ENCODE measurements around the gene ERICH6.
"Not testable (repeated sequence)": the region's sequence is repeated elsewhere in the genome, so short reads cannot be mapped to it uniquely, and the experiment has no call there.

ERICH6 gene

DNA sequence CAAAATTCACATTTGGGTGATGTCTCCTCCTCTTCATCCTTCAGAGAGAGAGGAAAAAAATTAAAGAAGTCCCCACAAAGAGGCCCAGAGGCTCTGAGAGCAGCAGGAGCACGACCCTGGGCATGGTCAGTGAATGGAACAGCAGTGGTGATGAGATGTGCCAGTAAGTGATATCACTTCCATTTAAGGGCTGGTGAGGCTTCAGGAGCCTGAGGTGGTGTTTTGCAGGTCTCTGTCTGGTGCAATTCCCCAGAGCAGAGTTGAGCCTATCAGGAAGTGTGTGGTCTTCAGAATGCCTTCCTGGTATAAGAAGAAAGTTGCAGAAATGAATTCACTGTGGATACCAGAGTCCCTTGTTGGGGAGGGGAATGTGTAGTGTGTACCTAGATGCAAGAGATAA is 21.4 kb downstream of the ERICH6 start:
- no peak for DNase-seq (ENCODE audit: low read depth in 2 of 2)

- no peak for DNase-seq (ENCODE audit: low read depth in 2 of 2)
Observed at GRCh38 chr3:150681057-150681456, 22.7 kb downstream of the ERICH6 start.

GRCh38 chr3:150680562-150680961 is 23.2 kb downstream of the ERICH6 start:
- DNase-seq (ENCODE audit: low read depth in 2 of 2), result no peak

- no peak for DNase-seq (ENCODE audit: low read depth in 2 of 2)
Observed at GRCh38 chr3:150675587-150675986, 28.1 kb downstream of the ERICH6 start.

GRCh38 chr3:150673966-150674365 is 29.8 kb downstream of the ERICH6 start:
- no peak for DNase-seq (ENCODE audit: low read depth in 2 of 2)

GRCh38 chr3:150666167-150666566 is 37.6 kb downstream of the ERICH6 start:
- no peak for DNase-seq (ENCODE audit: low read depth in 2 of 2)

GRCh38 chr3:150663461-150663860 is 40.3 kb downstream of the ERICH6 start:
- DNase-seq (ENCODE audit: low read depth in 2 of 2), result no peak

GRCh38 chr3:150662410-150663200 is 41.1 kb downstream of the ERICH6 start:
- DNase-seq (ENCODE audit: low read depth in 2 of 2), result no peak

GRCh38 chr3:150656316-150656715 is 47.4 kb downstream of the ERICH6 start:
- no peak for DNase-seq (ENCODE audit: low read depth in 2 of 2)

DNA sequence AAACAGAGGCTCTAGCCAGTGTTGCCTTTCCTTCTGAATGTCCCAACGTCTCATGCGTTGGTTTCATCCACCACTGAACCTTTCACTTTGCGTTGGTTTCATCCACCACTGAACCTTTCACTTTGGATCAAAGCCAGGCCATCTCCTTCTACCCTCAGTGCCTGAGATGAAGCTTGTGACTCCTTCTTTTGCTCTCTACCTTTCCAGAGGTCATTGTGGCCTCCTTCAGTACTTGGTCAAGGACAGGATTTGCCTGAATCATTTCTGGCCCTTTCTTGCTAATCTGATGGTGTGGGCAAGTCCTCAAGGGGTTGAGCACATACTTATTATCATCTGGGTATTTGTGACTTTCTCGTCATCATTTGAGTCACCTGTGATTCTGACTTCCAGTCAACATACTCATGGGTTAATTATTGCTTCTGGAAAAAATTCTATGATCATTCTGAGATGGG is 50.6 kb downstream of the ERICH6 start:
- DNase-seq (ENCODE audit: low read depth in 2 of 2), result no peak

- DNase-seq (ENCODE audit: low read depth in 2 of 2), result no peak
Observed at GRCh38 chr3:150640256-150640655, 63.5 kb downstream of the ERICH6 start.

DNA sequence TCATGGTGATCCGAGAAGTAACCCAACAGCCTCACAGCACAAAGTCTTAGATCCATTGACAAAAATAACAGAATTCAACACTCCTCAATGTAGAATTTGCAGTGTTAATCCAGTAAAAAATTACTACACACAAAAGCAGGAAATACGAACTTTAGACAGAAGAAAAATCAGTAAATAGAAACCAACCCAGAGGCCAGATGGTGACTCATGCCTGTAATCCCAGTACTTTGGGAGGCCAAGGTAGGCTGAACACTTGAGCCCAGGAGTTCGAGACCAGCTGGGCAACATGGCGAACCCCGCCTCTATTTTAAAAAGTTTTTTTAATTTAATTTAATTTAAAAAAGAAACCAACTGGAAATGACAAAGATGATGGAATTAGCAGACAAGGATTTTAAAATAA is 64.5 kb downstream of the ERICH6 start:
- DNase-seq (ENCODE audit: low read depth in 2 of 2), result no peak

GRCh38 chr3:150636258-150636657 is 67.5 kb downstream of the ERICH6 start:
- no peak for DNase-seq (ENCODE audit: low read depth in 2 of 2)

DNA sequence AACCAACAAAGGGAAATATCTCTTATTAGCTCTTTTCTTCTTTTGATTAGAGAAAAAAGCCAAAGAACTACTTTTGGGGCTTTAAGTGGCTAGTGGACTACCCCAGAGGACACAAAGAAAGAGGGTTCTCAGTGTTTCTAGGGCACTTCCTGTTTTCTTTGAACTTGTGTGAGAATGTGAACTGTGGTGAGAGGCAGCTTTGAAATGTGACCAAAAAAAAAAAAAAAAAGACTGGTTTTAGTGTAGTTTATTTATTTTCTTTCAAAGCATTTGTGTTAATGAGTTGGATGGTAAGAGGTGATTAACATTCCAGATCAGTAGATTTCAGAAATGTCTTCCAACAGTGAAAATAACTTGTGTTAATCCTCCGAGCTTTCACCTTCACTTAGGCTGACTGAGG is 68.2 kb downstream of the ERICH6 start:
- no peak for DNase-seq (ENCODE audit: low read depth in 2 of 2)

DNA sequence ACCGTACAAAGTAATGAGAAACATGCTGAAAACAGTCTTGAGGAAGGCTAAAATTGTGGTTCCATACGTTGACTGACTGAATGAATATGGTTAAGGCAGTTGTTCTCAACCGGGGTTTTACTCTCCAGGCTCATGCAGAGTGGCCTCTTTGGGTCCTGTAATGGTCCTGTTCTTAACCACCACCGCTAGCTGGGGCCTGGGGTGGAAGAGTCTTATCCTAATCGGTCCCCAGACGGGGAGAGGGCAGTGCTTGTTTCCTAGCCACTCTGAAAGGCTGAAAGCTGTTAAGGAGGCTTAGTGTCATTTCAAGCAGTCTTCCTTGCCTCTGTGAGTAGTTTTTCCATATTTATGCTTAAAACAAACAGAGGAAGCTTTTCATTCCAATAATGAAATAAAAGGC is 68.6 kb downstream of the ERICH6 start:
- no peak for DNase-seq (ENCODE audit: low read depth in 2 of 2)

DNA sequence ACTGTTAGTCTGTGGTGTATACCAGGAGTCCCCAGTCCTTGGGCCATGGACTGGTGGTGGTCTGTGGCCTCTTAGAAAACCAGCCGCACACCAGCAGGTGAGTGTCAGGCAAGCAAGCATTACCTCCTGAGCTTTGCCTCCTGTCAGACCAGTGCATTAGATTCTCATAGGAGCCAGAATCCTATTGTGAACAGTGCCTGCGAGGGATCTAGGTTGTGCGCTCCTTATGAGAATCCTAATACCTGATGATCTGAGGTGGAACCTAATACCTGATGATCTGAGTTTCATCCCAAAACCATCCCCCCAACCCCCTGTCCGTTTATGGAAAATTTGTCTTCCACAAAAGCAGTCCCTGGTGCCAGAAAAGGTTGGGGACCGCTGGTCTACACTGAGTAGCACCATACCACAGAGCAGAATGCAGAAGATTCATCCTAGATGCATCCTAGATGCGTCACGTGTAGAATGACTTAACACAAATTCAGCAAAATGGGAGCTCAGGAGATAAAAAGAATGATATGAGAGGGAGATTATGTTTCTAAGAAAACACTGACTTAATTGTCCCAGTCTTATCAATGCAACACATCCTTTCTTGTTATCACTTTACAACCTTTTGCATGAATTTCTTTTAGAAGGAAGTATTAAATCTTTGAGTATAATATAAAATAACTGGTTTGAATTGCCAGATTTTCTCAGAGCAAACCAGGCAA is 72.1 kb downstream of the ERICH6 start:
- no peak for DNase-seq (ENCODE audit: low read depth in 2 of 2)

GRCh38 chr3:150627557-150627956 is 76.2 kb downstream of the ERICH6 start:
- no peak for DNase-seq (ENCODE audit: low read depth in 2 of 2)

GRCh38 chr3:150626148-150626930 is 77.4 kb downstream of the ERICH6 start:
- no peak for DNase-seq (ENCODE audit: low read depth in 2 of 2)

- no peak for DNase-seq (ENCODE audit: low read depth in 2 of 2)
Observed at GRCh38 chr3:150623945-150624344, 79.8 kb downstream of the ERICH6 start.

GRCh38 chr3:150622955-150623354 is 80.8 kb downstream of the ERICH6 start:
- DNase-seq (ENCODE audit: low read depth in 2 of 2), result not testable (repeated sequence)

GRCh38 chr3:150620002-150620689 is 83.6 kb downstream of the ERICH6 start:
- no peak for DNase-seq (ENCODE audit: low read depth in 2 of 2)

Data from stimulated activated CD8-positive, alpha-beta memory T cell treated with anti-CD3 and anti-CD28 coated beads, Interleukin-15, amount 100 ng/mL, for 48 hours (primary cell).